GM19452 (cell line): Measurements from ENCODE around the gene TBXAS1.

Experiments
- ATAC-seq: cut with Tn5 transposase; IDR thresholded peaks from one replicate; pipeline ENCODE4 v1.9.1; 2021; ENCODE audit not compliant: unreplicated experiment

Gene TBXAS1

GRCh38 chr7:139942636-139943035 lies 113.6 kb downstream of the TBXAS1 start:
- no peak for ATAC-seq

GRCh38 chr7:139943401-139943800 lies 114.3 kb downstream of the TBXAS1 start:
- ATAC-seq, result no peak

GRCh38 chr7:139944248-139944647 lies 115.2 kb downstream of the TBXAS1 start:
- ATAC-seq, result no peak

GRCh38 chr7:139946533-139946932 lies 117.5 kb downstream of the TBXAS1 start:
- no peak for ATAC-seq

GRCh38 chr7:139947021-139947420 lies 118.0 kb downstream of the TBXAS1 start:
- no peak for ATAC-seq

GRCh38 chr7:139948167-139948566 lies 119.1 kb downstream of the TBXAS1 start:
- ATAC-seq, result no peak

GRCh38 chr7:139948587-139949335 lies 119.7 kb downstream of the TBXAS1 start:
- no peak for ATAC-seq

- no peak for ATAC-seq
Measured at GRCh38 chr7:139949629-139950028, 120.6 kb downstream of the TBXAS1 start.

GRCh38 chr7:139950881-139951525 lies 121.9 kb downstream of the TBXAS1 start:
- no peak for ATAC-seq

GRCh38 chr7:139953229-139953628 lies 124.2 kb downstream of the TBXAS1 start:
- ATAC-seq, result no peak

- ATAC-seq, result no peak
Measured at GRCh38 chr7:139955109-139955820, 126.2 kb downstream of the TBXAS1 start.

GRCh38 chr7:139958599-139959284 lies 129.7 kb downstream of the TBXAS1 start:
- no peak for ATAC-seq

GRCh38 chr7:139959285-139959628 lies 130.2 kb downstream of the TBXAS1 start:
- no peak for ATAC-seq

GRCh38 chr7:139959718-139960117 lies 130.7 kb downstream of the TBXAS1 start:
- ATAC-seq, result no peak

GRCh38 chr7:139960157-139960556 lies 131.1 kb downstream of the TBXAS1 start:
- ATAC-seq, result no peak

- no peak for ATAC-seq
Measured at GRCh38 chr7:139965942-139966628, 137.0 kb downstream of the TBXAS1 start.

GRCh38 chr7:139966949-139967348 lies 137.9 kb downstream of the TBXAS1 start:
- no peak for ATAC-seq

GRCh38 chr7:139968931-139969330 lies 139.9 kb downstream of the TBXAS1 start:
- ATAC-seq, result no peak

GRCh38 chr7:139972029-139972428 lies 143.0 kb downstream of the TBXAS1 start:
- ATAC-seq, result no peak

GRCh38 chr7:139973101-139974050 lies 144.3 kb downstream of the TBXAS1 start:
- no peak for ATAC-seq
